Measurements from ENCODE around the gene PIGN. TPM values are rescaled to one million over a fixed set of nuclear protein-coding genes. Genes with fewer than 3 reads are reported as not detected.

PIGN gene
- polyA plus RNA-seq, 1 donor from 2014 or later = 8.7 TPM

- no peaks in the 10 kb centered on the region for H3K36me3 ChIP-seq (ENCODE audit: insufficient read depth, low read length)
- no peaks in the 10 kb centered on the region for H3F3A ChIP-seq (ENCODE audit: insufficient read depth, low read length, poor library complexity, severe bottlenecking)
- no peaks in the 10 kb centered on the region for H3K9me3 ChIP-seq (ENCODE audit: low read length)
- no peak overlapping the region for H3K9ac ChIP-seq (ENCODE audit: low read length)
- no peaks in the 10 kb centered on the region for H3K9me2 ChIP-seq (ENCODE audit: insufficient read depth, low read length)
- no peak overlapping the region for H3K4me2 ChIP-seq (ENCODE audit: low read length)
- H3K4me3 ChIP-seq (ENCODE audit: low read length) = no peak overlapping the region
- no peak overlapping the region for H3K27ac ChIP-seq (ENCODE audit: low read length)
- no peaks in the 10 kb centered on the region for H3K79me2 ChIP-seq (replicated peaks; ENCODE audit: insufficient read depth, low read length)
- no peaks in the 10 kb centered on the region for H3K27me3 ChIP-seq (ENCODE audit: insufficient read depth, low read depth, low read length)
- H4K20me1 ChIP-seq (ENCODE audit: insufficient read depth) = no peaks in the 10 kb centered on the region
- TF ChIP-seq EZH2 (IDR thresholded peaks at IDR 0.05; ENCODE audit: borderline replicate concordance, insufficient read depth, low read length, poor library complexity, severe bottlenecking) (no peak), REST (IDR thresholded peaks at IDR 0.05; ENCODE audit: borderline replicate concordance) (no peak), SMC3 (conservative IDR thresholded peaks at IDR 0.05; ENCODE audit: poor library complexity) (no peak), TAF1 (IDR thresholded peaks at IDR 0.05; ENCODE audit: low read depth) (no peak)
- H2AFZ ChIP-seq (ENCODE audit: low read depth, low read length) = no peak overlapping the region
These were observed 35.6 kb downstream of the PIGN start for GRCh38 chr18:62151068-62151771.

- no peaks in the 10 kb centered on the region for H3K79me2 ChIP-seq (replicated peaks; ENCODE audit: insufficient read depth, low read length)
- H3K4me2 ChIP-seq (ENCODE audit: low read length) = no peak overlapping the region
- H3K9me2 ChIP-seq (ENCODE audit: insufficient read depth, low read length) = no peaks in the 10 kb centered on the region
- H3K4me3 ChIP-seq (ENCODE audit: low read length) = no peak overlapping the region
- no peak overlapping the region for H2AFZ ChIP-seq (ENCODE audit: low read depth, low read length)
- no peak overlapping the region for H3K9ac ChIP-seq (ENCODE audit: low read length)
- H3K36me3 ChIP-seq (ENCODE audit: insufficient read depth, low read length) = no peaks in the 10 kb centered on the region
- no peaks in the 10 kb centered on the region for H3F3A ChIP-seq (ENCODE audit: insufficient read depth, low read length, poor library complexity, severe bottlenecking)
- no peak for TF ChIP-seq SMC3 (conservative IDR thresholded peaks at IDR 0.05; ENCODE audit: poor library complexity)
- no peak for TF ChIP-seq REST (IDR thresholded peaks at IDR 0.05; ENCODE audit: borderline replicate concordance)
- no peak for TF ChIP-seq POLR2AphosphoS5 (IDR thresholded peaks at IDR 0.05)
- TF ChIP-seq EP300 (conservative IDR thresholded peaks at IDR 0.05; ENCODE audit: poor library complexity, severe bottlenecking) = no peak
- TF ChIP-seq TAF1 (IDR thresholded peaks at IDR 0.05; ENCODE audit: low read depth) = no peak
- TF ChIP-seq MXI1 (conservative IDR thresholded peaks at IDR 0.05; ENCODE audit: poor library complexity, severe bottlenecking) = no peak
- no peak for TF ChIP-seq RAD21 (conservative IDR thresholded peaks at IDR 0.05)
- TF ChIP-seq CTCF (IDR thresholded peaks at IDR 0.05; ENCODE audit: poor library complexity, severe bottlenecking) = no peak
- H3K27me3 ChIP-seq (ENCODE audit: insufficient read depth, low read depth, low read length) = no peaks in the 10 kb centered on the region
- no peaks in the 10 kb centered on the region for H4K20me1 ChIP-seq (ENCODE audit: insufficient read depth)
- no peak overlapping the region for H3K27ac ChIP-seq (ENCODE audit: low read length)
- no peaks in the 10 kb centered on the region for H3K9me3 ChIP-seq (ENCODE audit: low read length)
These were observed 42.5 kb downstream of the PIGN start for GRCh38 chr18:62144338-62144737.

Measured in neural cell (in vitro differentiated cells).